22Rv1 (cell line): ENCODE measurements around the gene SCO1.

Experiments used
- ZFX ChIP-seq: fragments of 450-650 bp; IDR thresholded peaks from 2 replicates; pipeline ENCODE4 v1.6.1; 2017; ENCODE audit warnings: antibody characterized with exemption, borderline replicate concordance
- TF ChIP-seq, protein P1 (sequence below): fragments of 450-650 bp; IDR thresholded peaks from 2 replicates; pipeline ENCODE4 v1.5.1; 2017; ENCODE audit warnings: mild to moderate bottlenecking

- TF ChIP-seq, protein P1, sequence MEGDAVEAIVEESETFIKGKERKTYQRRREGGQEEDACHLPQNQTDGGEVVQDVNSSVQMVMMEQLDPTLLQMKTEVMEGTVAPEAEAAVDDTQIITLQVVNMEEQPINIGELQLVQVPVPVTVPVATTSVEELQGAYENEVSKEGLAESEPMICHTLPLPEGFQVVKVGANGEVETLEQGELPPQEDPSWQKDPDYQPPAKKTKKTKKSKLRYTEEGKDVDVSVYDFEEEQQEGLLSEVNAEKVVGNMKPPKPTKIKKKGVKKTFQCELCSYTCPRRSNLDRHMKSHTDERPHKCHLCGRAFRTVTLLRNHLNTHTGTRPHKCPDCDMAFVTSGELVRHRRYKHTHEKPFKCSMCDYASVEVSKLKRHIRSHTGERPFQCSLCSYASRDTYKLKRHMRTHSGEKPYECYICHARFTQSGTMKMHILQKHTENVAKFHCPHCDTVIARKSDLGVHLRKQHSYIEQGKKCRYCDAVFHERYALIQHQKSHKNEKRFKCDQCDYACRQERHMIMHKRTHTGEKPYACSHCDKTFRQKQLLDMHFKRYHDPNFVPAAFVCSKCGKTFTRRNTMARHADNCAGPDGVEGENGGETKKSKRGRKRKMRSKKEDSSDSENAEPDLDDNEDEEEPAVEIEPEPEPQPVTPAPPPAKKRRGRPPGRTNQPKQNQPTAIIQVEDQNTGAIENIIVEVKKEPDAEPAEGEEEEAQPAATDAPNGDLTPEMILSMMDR, result no peak
- no peak for TF ChIP-seq ZFX
These were observed 40.2 kb downstream of the SCO1 start, which contains the start of gene MYH3 for GRCh38 chr17:10657148-10657547.
